GM06990 (cell line): ENCODE data around the gene TEX11.
"Not testable (repeated sequence)": the region's sequence is repeated elsewhere in the genome, so short reads cannot be mapped to it uniquely, and the experiment has no call there.

ENCODE experiments used
- DNase-seq: peaks from one replicate; pipeline ENCODE4 v3.0.0-alpha.2; 2011; ENCODE audit not compliant: insufficient read length; ENCODE audit errors: extremely low read depth
- H3K27me3 ChIP-seq: replicated peaks from 2 replicates; pipeline ENCODE4 v1.6.0; 2011; ENCODE audit warnings: low read length; ENCODE audit not compliant: control insufficient read depth, insufficient read depth
- H3K36me3 ChIP-seq: 2 replicates; pipeline ENCODE4 v1.5.1; 2011; ENCODE audit warnings: low read length; ENCODE audit not compliant: control insufficient read depth, insufficient read depth
- H3K4me3 ChIP-seq: replicated peaks from 2 replicates; pipeline ENCODE4 v1.5.1; 2011; ENCODE audit warnings: low read depth, mild to moderate bottlenecking, control low read depth, low read length
- CTCF ChIP-seq: IDR thresholded peaks from 2 replicates; pipeline ENCODE4 v1.5.1; 2011; ENCODE audit warnings: low read length, control low read depth, mild to moderate bottlenecking, inconsistent platforms; ENCODE audit not compliant: insufficient read depth, poor library complexity, severe bottlenecking

TEX11 gene

GRCh38 chrX:70525733-70526132 is 382.8 kb downstream of the TEX11 start:
- no peak overlapping the region for H3K4me3 ChIP-seq
- no peak for TF ChIP-seq CTCF
- no peak for DNase-seq
- no peaks in the 10 kb centered on the region for H3K36me3 ChIP-seq
- H3K27me3 ChIP-seq, result no peaks in the 10 kb centered on the region

DNA sequence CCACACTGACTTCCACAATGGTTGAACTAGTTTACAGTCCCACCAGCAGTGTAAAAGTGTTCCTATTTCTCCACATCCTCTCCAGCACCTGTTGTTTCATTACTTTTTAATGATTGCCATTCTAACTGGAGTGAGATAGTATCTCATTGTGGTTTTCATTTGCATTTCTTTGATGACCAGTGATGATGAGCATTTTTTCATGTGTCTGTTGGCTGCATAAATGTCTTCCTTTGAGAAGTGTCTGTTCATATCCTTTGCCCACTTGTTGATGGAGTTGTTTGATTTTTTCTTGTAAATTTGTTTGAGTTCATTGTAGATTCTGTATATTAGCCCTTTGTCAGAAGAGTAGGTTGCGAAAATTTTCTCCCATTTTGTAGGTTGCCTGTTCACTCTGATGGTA is 392.8 kb downstream of the TEX11 start:
- H3K4me3 ChIP-seq, H3K27me3 ChIP-seq, H3K36me3 ChIP-seq, DNase-seq: not testable (repeated sequence)

DNA sequence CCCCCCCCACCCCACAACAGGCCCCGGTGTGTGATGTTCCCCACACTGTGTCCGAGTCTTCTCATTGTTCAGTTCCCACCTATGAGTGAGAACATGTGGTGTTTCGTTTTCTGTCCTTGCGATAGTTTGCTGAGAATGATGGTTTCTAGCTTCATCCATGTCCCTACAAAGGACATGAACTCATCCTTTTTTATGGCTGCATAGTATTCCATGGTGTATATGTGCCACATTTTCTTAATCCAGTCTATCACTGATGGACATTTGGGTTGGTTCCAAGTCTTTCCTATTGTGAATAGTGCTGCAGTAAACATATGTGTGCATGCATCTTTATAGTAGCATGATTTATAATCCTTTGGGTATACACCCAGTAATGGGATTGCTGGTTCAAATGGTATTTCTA is 393.2 kb downstream of the TEX11 start:
- H3K27me3 ChIP-seq, DNase-seq, H3K36me3 ChIP-seq, H3K4me3 ChIP-seq: not testable (repeated sequence)

DNA sequence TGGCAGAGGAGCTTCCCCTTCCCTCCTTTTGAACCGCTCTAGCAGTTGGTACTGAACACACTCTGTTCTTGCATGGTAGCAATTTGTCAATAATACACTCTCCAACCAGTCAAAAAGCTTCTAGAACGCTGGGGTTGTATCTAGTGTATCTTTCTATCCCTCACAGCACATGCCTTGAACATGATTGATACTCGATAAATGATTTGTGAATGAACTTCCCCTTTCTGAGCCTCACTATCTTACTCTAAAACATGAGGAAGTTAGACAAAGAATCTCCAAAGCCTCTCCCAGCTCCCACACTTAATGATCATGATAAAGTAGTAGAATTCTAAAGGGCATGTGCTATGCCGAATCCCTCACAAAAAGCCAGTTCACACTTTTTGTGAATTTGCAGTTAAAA is 399.4 kb downstream of the TEX11 start:
- Histone ChIP-seq H3K4me3 (no peak overlapping the region), H3K27me3 (no peaks in the 10 kb centered on the region), H3K36me3 (no peaks in the 10 kb centered on the region)
- TF ChIP-seq CTCF, result no peak
- no peak for DNase-seq

GRCh38 chrX:70508296-70508911 is 400.1 kb downstream of the TEX11 start:
- no peaks in the 10 kb centered on the region for H3K27me3 ChIP-seq
- H3K4me3 ChIP-seq, result no peak overlapping the region
- no peaks in the 10 kb centered on the region for H3K36me3 ChIP-seq
- DNase-seq, result no peak
- TF ChIP-seq CTCF, result no peak

GRCh38 chrX:70505451-70505841 is 403.1 kb downstream of the TEX11 start:
- Histone ChIP-seq H3K27me3 (no peaks in the 10 kb centered on the region), H3K4me3 (no peak overlapping the region), H3K36me3 (no peaks in the 10 kb centered on the region)
- DNase-seq, result no peak
- TF ChIP-seq CTCF, result no peak
